Fibroblast of upper back skin (primary cell): ENCODE results near the gene BSG.
"Not testable (repeated sequence)": the region's sequence is repeated elsewhere in the genome, so short reads cannot be mapped to it uniquely, and the experiment has no call there.

Source experiments
- DNase-seq: peaks from one replicate; pipeline ENCODE4 v3.0.0-alpha.2; 2013

BSG gene

DNA sequence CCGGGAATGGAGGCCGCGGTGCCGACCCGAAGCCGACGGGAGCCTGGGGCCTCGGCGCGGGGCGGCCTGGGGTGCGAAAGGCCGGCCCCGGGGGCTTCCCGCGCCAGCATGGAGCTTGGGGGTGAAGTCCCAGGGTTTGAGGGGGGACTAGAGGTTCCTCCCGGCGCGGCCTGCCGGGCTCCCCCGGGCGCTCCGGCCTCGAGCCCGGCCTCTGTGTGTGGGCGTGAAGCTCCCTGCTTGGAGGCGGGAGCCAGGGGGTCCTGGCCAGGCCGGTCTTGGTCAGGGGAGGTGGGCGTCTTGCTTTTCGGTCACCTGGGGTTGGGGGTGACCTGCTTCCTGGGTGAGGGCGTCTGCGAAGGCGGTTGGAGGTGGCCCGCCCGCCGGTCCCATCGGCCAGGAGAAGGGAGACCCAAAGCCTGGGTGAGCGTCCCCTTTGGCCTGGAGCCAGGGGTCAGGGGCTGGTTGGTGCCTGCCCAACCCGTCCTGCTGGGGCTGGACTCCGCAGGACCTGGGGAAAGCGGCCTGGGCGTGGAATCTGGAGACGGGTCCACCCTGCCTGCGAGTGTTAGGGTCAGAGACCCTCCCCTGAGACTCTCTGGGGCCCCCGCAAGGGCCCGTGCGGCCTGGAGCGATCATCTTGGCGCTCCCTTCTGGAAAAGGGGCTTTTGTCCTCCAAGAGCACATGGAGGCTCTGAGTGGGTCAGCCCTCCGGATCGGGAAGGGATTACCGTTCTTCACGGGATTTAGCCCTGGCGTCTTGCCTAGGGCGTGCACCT lies 535 bp downstream of the BSG start:
- DNase-seq = peak; percentile 55

DNA sequence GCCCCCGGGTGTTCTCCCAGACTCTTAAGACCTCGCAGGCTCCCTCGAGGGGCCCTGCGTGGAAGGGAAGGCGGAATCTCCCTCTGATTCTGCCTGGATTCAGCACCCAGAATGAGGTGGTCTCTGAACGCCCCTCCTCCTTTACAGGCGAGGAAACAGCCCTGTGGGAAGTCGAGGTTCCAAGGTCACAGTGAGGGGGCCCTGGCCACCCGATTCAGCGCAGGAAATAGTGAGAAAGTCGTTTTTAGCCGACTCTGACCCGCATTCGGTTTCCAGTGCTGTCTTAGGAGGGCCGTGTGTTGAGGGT lies 1.1 kb downstream of the BSG start:
- DNase-seq = no peak

DNA sequence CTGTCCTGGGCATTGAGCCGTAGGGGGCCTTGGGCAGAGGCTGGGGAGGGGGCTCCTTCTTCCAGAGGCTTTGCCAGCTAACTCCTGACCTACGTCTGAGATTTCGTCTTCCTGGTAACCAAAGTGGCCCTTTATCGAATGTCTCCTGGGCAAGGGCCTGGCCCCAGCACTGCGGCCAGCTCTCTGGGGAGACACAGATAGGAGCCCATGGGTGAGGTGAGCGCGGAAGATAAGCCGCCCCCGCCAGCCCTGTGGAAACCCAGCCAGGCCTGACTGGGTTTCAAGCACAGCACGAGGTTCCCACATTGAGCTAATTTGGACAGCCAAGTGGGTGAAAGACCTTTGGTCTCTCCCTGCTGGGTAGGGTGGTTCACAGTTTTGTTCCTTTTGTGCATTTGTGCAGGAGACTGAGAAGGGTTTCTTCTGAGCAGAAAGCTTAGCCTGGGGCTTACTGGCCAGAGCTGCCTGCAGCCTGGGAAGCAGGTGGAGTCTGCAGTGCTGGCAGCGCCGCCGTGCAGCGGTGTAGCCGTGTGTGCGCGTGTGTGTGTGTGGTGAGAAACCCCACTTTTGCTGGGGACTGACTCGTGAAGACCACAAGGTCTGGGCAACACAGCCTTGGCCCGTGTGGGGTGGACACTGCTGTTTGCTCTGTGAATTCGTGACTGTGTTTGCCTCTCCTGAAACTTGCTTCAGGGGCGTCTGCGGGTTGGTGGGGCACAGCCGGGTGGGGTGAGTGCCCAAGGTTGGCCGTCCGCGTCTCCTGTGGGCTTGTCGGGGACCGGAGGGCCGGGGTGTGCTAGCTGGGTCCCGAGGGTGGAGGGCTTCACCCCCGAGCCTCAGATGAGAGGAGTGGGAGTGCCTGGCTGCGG lies 2.5 kb downstream of the BSG start:
- DNase-seq = no peak

DNA sequence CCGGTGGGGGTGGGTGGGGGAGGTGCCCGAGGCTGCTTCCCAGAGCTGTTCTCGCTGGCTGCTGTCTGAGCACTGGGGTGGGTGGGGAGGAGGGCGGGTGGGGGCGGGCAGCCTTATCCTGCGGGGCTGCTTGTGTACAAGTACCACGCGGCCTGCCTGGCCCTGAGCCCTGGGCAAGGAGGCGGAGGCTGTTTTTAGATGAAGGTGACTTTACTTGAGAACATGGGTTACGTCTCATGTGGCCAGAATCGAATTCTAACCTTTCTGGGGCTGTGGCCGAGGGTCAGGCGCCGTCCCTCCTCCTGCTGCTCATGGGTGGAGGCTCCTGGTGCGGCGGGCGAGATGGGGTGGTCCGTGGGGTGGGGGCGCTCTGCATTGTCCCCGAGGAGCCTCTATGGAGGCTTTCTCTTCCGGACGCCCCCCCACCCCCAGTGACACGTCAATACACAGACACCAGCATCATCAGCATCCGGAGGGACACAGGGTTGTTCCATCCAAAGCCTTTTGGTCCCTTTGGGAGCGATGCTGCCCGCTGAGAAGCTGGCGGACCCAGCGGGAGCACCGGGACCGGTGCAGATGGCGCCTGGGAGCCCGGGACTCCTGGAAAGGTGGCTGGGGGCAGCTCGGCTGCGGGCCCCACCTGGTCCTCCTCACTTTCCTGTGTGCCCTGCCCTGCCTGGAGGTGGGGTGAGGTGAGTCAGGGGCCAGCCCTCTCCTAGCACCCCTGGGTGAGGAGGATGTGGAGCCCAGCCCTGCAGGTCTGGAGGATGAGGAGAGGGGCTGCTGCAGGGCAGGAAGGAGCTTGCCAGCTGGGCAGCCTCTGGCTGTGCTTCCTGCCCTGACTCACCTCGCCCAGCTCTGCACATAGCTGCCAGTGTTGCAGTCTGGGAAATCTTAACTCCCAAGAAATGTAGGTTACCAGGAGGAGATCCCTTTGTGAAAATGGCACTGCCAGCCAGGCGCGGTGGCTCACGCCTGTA lies 3.4 kb downstream of the BSG start:
- no peak for DNase-seq

DNA sequence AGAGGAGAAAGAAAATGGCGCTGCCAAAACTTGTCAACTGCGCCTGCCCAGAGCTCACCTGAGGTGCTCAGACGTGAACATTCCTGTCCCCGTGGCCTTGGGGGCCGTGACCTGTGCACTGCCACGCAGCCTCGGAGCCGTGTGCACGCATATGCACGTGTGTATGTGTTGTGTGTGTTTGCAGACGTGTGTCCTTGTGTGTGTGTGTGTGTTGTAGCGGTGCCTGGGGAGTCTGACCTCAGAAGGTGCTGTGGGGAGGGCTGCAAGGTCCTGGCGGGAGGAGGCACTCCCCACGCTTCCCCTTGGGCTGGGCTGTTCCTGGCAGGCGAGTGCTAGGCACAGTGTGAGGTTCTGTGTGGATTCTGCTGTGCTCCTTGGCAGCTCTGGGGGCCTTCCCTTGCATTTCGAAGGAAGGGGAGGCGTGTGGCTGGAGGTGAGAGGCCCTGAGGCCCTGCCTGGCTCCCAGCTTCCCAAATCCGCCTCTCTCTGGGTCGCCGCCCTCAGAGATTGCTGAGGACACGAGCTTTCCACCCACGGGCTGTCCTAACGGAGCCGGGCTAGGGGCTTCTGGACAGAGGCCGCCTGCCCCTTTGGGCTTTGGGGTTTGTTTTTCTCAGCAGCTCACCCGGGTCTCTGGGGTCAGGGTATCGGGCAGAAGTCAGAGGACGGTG lies 4.5 kb downstream of the BSG start:
- no peak for DNase-seq

DNA sequence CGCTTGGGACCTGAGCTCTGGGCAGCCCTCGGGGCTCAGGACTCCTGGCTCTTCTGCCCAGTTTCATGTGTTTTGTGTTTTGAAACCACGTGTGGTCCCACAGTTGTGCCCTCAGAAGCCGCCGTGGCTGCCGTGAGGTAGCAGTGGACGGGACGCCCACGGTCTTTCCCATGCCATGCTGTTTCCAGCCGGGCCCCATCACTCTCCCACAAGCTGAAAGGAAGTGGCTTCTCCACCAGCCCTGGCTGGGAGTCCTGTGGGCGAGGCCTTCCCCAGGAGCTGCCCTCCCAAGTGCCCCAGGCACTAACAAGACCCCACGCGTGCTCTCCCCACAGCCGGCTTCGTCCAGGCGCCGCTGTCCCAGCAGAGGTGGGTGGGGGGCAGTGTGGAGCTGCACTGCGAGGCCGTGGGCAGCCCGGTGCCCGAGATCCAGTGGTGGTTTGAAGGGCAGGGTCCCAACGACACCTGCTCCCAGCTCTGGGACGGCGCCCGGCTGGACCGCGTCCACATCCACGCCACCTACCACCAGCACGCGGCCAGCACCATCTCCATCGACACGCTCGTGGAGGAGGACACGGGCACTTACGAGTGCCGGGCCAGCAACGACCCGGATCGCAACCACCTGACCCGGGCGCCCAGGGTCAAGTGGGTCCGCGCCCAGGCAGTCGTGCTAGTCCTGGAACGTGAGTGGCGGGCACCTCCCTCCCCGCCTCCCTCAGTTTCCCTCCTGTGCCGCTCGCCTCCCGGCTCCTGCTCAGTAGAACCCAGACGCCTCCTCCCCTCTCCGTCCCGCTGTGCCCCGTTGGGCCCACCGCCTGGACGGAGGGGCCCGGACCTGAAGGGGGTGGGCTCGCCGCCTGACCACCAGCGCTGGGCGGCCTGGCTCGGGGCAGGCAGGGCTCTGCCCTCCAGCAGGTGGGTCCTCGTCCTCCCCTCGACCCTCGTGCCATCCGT lies 5.3 kb downstream of the BSG start:
- DNase-seq = no peak

DNA sequence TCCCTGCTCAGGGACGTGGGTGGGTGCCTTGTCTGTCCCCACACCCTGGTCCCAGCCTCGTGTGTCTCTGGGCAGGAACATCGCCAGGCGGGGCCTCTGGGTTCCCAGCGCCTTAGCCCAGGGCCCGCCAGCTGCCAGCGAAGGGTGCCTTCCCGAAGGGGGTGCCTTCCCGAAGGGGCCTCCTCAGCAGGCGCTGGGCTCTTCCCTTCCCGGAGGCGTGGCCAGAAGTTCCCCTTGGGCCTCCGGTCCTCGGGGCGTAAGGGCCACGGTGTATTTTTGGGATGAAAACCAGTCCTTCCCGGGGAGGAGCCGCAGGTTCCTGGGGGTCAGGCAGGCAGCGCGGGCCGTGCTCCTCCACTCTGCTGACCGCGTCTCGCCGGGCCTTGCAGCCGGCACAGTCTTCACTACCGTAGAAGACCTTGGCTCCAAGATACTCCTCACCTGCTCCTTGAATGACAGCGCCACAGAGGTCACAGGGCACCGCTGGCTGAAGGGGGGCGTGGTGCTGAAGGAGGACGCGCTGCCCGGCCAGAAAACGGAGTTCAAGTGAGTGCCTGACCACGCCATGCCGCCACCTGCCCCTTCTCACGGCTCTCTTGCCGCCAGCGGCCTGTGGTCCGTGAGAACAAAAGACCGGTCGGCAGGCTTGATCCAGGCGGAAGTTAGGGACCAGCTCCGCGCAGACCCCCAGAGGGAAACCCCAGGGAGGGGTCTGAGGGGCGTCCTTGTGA lies 6.9 kb downstream of the BSG start:
- no peak for DNase-seq

DNA sequence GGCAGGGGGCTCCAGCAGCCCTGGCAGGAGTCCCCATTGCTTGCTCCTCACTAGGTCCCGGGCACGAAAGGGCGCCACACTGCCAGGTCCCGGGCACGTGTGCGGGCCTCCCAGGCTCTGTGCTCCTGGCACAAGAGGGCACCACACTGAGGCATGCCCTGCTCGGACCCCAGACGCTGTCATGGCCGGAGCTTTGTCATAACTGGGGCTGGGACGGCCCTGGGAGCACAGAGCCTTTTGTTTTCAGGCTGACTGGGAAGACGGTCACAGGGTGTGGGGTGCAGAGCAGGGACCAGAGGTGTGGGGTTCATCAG lies 7.4 kb downstream of the BSG start:
- DNase-seq = no peak

DNA sequence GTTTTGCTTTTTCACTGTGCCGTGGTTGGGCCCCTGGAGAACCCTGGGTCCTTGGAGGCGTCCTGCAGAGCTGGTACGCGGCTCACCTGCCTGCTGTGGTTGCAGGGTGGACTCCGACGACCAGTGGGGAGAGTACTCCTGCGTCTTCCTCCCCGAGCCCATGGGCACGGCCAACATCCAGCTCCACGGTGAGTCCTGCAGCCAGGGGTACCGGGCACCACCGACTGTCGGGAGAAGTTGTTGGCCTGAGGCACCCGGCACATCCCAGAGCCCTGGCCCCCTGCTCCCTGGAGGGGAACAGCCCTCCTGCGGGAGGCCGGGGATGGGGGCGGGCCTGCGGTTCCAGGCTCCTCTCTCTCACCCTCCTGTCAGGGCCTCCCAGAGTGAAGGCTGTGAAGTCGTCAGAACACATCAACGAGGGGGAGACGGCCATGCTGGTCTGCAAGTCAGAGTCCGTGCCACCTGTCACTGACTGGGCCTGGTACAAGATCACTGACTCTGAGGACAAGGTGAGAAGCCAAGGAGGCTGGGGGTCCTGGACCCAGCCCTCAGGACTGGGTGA lies 8.0 kb downstream of the BSG start:
- no peak for DNase-seq

DNA sequence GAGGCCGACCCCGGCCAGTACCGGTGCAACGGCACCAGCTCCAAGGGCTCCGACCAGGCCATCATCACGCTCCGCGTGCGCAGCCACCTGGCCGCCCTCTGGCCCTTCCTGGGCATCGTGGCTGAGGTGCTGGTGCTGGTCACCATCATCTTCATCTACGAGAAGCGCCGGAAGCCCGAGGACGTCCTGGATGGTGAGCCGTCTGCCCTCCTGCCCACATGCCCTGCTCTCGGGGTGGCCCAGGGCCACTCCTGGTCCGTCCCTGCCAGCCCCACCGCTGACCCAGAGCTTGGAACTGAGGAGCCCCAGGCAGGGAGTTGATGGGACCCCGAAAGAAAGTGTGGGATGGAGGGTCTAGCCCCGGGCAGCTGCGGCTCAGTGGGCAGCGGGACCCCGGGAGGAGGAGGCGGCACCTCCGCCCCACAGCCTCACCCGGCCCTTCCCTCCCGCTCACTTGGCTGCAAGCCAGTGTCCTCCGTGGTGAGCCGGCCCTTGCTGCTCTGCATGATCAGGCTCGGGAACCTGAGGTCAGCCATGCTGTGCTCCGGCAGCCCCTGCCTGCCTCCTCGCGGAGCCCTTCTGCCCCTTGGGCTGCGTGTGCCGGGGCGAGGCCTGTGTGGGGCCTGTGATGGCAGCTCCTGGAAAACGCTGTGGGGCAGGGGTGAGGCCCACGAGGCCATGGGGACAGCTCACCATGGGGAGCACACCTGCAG lies 9.2 kb downstream of the BSG start:
- no peak for DNase-seq

DNA sequence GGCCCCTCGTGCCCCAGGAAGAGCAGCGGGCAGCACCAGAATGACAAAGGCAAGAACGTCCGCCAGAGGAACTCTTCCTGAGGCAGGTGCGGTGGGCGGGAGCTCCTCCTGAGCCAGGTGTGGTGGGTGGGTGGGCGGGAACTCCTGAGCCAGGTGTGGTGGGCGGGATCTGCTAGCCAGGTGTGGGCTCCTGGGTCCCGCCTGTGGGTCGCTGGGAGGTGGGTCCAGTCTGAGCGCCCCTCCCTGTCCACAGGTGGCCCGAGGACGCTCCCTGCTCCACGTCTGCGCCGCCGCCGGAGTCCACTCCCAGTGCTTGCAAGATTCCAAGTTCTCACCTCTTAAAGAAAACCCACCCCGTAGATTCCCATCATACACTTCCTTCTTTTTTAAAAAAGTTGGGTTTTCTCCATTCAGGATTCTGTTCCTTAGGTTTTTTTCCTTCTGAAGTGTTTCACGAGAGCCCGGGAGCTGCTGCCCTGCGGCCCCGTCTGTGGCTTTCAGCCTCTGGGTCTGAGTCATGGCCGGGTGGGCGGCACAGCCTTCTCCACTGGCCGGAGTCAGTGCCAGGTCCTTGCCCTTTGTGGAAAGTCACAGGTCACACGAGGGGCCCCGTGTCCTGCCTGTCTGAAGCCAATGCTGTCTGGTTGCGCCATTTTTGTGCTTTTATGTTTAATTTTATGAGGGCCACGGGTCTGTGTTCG lies 10.3 kb downstream of the BSG start:
- no peak for DNase-seq

DNA sequence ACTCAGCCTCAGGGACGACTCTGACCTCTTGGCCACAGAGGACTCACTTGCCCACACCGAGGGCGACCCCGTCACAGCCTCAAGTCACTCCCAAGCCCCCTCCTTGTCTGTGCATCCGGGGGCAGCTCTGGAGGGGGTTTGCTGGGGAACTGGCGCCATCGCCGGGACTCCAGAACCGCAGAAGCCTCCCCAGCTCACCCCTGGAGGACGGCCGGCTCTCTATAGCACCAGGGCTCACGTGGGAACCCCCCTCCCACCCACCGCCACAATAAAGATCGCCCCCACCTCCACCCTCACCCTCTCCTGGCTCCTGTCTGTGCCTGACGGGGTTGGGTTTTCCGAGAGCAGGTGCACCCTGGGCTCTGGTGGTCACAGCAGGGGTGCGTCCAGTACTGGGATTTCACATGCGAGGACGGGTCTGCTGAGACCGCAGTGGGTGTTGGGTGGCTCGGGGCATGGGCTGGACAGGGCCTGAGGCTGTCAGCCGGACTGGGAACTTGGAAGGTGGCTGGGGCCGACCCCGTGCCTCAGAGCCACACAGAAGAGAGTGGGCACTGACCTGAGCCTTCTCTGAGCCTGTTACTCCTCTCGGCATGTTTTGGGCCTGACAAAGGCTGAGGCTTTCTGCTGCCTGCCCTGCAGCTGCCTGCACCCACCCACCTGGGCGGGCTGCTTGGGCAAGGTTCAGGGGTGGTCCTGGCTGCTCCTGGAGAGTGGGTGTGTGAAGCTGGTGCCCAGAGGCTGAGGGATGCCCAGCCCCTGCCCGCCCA lies 11.0 kb downstream of the BSG start:
- no peak for DNase-seq

DNA sequence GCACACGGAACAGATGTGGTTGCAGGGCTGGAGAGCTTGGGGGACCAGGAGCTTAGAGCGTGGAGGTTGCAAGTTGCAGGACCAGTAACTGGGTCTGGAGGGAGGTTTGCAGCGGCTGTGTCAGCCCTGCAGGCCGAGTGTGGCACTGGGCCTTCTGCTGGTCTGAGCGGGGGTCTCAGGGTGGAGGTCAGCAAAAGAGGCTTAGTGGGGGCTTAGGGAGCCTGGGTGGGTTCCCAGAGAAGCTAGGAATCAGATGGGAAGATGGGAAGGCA lies 11.5 kb downstream of the BSG start:
- DNase-seq = no peak

DNA sequence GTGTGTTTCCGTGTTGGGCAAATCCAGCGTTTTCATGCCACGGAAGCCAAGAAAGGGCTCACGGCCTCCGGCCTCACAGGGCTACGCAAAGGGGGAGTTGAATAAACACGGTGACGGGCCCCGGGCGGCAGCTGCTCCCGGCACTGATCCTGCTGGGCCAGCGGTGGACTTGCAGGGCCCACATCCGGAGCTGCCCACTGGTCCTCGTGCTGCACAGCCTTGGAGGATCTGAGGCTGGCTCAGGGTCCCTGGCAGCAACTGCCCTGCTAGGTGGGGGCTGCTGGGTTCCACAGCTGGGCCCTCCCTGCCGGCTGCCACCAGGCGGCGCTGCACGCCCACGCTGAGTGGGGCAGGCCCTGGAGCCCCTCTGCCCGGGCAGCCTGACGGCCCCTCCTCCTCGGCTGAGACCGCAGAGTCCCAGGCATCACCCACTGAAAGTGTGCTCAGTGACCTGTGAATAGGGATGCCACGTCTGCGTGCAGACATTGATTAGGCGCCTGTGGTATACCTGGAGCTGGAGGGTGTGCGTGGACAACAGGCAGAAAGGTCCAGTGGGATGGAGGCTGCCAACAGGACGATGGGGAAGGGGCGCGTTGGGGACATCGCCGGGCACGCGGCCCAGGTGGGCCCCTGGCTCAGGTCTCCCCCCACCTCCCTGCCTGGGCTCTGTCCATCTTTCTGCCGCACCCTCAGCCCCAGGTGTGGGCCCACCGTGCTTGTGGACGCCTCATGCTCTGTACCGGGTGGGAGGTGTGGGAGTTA lies 12.0 kb downstream of the BSG start:
- DNase-seq = no peak

DNA sequence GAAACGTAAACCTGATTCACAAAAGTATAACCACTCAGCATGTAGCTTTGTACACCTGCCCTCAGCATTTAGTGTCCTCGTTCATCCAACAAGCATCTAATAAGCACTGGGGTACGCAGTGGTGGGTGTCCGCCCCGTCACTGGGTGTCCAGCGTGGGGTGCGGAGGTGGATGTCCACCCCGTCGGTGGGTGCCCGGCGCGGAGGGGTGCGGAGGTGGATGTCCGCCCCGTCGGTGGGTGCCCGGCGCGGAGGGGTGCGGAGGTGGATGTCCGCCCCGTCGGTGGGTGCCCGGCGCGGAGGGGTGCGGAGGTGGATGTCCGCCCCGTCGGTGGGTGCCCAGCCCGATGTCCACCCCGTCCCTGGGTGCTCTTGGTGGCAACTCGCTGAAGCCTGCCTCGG lies 12.8 kb downstream of the BSG start:
- not testable (repeated sequence) for DNase-seq

DNA sequence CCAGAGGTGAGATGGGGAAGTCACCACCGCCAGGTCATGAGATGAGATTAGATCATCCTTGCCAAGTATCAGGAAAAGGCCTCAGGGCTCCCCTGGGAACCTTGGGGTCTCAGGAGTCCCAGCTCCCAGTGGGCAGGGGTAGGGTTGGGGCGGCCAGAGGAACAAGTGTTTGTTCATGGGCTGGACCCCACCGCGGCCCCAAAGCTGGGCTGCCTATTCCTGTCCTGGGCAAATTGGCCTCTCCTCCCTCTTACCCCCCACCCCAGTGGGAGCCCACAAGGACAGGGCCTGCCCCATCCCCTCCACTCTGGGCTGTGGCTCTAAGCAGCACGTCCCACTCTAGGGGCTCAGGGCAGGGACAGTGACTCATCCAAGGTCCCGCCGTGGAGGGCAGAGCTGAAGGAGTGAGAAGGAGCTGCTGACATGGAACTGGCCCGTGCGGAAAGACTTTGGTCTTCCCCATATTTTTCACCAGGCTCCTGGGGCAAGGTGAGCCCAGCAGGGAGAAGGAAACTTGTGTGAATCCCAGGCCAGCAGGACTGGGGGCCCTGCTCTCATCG lies 13.2 kb downstream of the BSG start:
- no peak for DNase-seq

DNA sequence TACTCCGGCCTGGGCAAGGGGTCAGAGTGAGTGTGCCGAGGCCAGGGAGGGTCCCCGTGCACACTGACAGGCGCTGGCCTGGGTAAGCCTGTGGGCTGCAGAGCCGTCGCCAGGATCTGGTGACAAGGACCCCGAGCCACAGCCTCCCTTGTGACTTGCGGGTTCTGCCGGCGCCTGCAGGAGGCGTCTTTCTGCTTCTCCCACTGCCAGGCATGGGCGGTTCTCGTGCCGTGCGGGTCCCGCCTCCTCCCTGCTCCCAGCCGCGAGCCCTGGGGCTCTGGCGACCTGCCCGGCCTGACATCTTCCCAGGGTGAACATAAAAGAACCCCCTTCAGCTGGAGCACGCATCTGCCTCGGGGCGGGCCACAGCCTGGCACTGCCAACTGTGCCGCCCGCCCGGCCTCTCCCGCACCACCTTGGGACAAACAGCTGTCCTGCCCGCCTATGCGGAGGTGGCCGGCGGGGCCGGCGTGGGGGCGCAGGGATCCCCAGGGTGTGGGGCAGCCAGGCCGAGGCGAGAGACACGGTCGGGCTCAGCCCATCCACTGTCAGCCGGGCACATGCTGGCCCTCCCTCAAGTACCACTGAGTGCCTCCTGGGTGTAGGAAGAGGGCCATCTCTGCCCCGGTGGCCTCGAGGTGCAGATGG lies 15.8 kb downstream of the BSG start:
- DNase-seq = peak; percentile 79
